ENCODE data around the gene GPRC5A. TPM values are rescaled to one million over a fixed set of nuclear protein-coding genes. Genes with fewer than 3 reads are reported as not detected.

GPRC5A gene
- total and polyA plus RNA-seq, 9 donors = 0.90 to 5.9 (median 1.7) TPM

DNA sequence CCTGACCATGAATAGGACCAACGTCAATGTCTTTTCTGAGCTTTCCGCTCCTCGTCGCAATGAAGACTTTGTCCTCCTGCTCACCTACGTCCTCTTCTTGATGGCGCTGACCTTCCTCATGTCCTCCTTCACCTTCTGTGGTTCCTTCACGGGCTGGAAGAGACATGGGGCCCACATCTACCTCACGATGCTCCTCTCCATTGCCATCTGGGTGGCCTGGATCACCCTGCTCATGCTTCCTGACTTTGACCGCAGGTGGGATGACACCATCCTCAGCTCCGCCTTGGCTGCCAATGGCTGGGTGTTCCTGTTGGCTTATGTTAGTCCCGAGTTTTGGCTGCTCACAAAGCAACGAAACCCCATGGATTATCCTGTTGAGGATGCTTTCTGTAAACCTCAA, 17.3 kb downstream of the GPRC5A start:
- Histone ChIP-seq H3K27me3 (ENCODE audit: control insufficient read depth, insufficient read depth, low read length) (no peaks in the 10 kb centered on the region), H3K4me3 (ENCODE audit: low read length) (no peak overlapping the region), H3K4me1 (ENCODE audit: control insufficient read depth, insufficient read depth, low read length) (peaks cover 11% of the 10 kb centered on the region), H3K9me3 (replicated peaks; ENCODE audit: control insufficient read depth, low read depth, low read length) (no peaks in the 10 kb centered on the region), H3K27ac (ENCODE audit: low read length) (no peak overlapping the region), H3K36me3 (ENCODE audit: control insufficient read depth, insufficient read depth, low read length) (no peaks in the 10 kb centered on the region)
- 92% methylated on average over 12 of the region's 12 CpGs for WGBS (ENCODE audit: insufficient coverage)
- no peak for DNase-seq

DNA sequence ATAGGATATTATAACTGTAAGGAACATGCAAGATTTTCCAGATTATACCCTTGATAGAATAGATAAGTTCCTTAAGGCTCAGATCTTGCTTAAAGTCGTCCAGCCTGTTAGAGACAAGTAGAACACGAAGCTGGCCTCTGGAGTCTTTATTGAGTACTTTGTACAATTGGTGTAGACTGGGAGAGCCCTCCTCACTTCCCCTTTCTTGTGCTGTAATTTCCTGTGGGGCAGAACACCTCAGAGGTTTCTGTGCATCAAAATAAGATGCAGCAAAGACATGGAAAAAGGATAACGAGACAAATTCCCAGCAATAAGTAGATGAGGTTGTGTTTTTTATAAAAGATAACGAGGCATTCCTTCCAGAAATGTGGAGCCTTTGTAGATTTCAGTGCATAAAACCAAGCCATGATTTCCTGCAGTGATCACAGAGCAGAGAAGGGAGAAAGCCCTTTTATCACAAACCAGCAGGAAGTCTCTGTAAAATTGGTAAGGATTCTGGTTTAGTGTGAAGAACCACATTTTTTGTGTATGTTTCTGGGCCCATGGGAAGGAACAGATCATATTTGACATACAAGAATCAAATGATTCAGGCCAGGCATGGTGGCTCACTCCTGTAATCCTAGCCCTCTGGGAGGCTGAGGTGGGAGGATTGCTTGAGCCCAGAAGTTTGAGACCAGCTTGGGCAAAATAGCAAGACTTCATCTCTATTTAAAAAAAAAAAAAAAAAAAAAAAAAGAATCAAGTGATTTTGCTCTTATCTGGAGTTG, 18.0 kb downstream of the GPRC5A start:
- H3K4me3 ChIP-seq (ENCODE audit: low read length) = no peak overlapping the region
- H3K27me3 ChIP-seq (ENCODE audit: control insufficient read depth, insufficient read depth, low read length) = no peaks in the 10 kb centered on the region
- DNase-seq = no peak
- H3K27ac ChIP-seq (ENCODE audit: low read length) = no peak overlapping the region
- H3K9me3 ChIP-seq (replicated peaks; ENCODE audit: control insufficient read depth, low read depth, low read length) = no peaks in the 10 kb centered on the region
- H3K36me3 ChIP-seq (ENCODE audit: control insufficient read depth, insufficient read depth, low read length) = no peaks in the 10 kb centered on the region
- WGBS (ENCODE audit: insufficient coverage) = 75% methylated on average over 2 of the region's 4 CpGs
- peaks cover 15% of the 10 kb centered on the region for H3K4me1 ChIP-seq (ENCODE audit: control insufficient read depth, insufficient read depth, low read length)

DNA sequence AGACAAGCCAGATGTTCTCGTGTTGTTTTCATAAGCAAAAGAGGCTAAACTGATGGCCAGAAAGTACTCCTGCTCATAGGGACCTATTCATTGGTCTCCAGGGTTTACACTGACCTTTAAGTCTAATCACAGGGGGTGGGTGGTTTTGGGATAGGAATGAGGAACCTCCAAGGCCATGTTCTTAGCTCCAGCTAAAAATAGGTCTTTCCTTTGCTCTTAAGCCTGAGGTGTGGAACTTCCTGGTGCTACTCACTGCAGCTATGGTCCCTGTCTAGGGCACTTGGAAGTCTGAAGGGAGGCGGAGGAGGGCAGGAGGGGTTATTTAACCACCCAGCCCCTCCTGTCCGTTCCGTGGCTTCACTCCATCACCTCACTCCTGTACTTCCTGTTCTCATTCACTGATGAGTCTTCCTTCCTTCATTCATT, 18.6 kb downstream of the GPRC5A start:
- Histone ChIP-seq H3K36me3 (ENCODE audit: control insufficient read depth, insufficient read depth, low read length) (no peaks in the 10 kb centered on the region), H3K4me3 (ENCODE audit: low read length) (no peak overlapping the region), H3K27me3 (ENCODE audit: control insufficient read depth, insufficient read depth, low read length) (no peaks in the 10 kb centered on the region), H3K27ac (ENCODE audit: low read length) (no peak overlapping the region), H3K9me3 (replicated peaks; ENCODE audit: control insufficient read depth, low read depth, low read length) (no peaks in the 10 kb centered on the region), H3K4me1 (ENCODE audit: control insufficient read depth, insufficient read depth, low read length) (peaks cover 15% of the 10 kb centered on the region)
- 43% methylated on average over 2 of the region's 4 CpGs for WGBS (ENCODE audit: insufficient coverage)
- DNase-seq = no peak

DNA sequence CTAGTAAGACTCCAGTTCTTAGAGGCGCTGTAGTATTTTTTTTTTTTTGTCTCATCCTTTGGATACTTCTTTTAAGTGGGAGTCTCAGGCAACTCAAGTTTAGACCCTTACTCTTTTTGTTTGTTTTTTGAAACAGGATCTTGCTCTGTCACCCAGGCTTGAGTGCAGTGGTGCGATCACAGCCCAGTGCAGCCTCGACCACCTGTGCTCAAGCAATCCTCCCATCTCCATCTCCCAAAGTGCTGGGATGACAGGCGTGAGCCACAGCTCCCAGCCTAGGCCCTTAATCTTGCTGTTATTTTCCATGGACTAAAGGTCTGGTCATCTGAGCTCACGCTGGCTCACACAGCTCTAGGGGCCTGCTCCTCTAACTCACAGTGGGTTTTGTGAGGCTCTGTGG, 21.3 kb downstream of the GPRC5A start:
- DNase-seq = no peak

DNA sequence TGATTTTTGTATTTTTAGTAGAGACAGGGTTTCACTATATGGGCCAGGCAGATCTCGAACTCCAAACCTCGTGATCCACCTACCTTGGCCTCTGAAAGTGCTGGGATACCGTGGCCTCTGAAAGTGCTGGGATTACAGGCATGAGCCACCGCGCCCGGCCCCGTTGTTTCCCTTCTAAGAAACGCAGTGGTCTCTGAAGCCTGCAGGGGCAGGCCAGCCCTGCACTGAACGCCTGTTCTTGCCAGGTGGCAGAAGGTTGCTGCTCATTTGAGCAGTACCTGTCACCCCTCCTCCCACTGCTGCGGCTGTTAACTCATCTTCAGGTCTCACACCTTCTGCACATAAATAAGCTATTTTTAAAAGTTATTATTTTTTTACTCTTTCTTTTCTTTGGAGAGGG, 24.3 kb downstream of the GPRC5A start:
- Histone ChIP-seq H3K4me1 (ENCODE audit: control insufficient read depth, insufficient read depth, low read length) (peaks cover 33% of the 10 kb centered on the region), H3K27me3 (ENCODE audit: control insufficient read depth, insufficient read depth, low read length) (no peaks in the 10 kb centered on the region), H3K4me3 (ENCODE audit: low read length) (no peak overlapping the region), H3K27ac (ENCODE audit: low read length) (peak overlapping the region; percentile 83), H3K36me3 (ENCODE audit: control insufficient read depth, insufficient read depth, low read length) (no peaks in the 10 kb centered on the region), H3K9me3 (replicated peaks; ENCODE audit: control insufficient read depth, low read depth, low read length) (no peaks in the 10 kb centered on the region)
- no peak for DNase-seq
- 90% methylated on average over 7 of the region's 10 CpGs for WGBS (ENCODE audit: insufficient coverage)

More for the DNA sequence above, 21.3 kb downstream of the GPRC5A start:
- peaks cover 33% of the 10 kb centered on the region for H3K4me1 ChIP-seq (ENCODE audit: control insufficient read depth, insufficient read depth, low read length)
- H3K4me3 ChIP-seq (ENCODE audit: low read length) = no peak overlapping the region
- no peak overlapping the region for H3K27ac ChIP-seq (ENCODE audit: low read length)
- 82% methylated on average over 4 of the region's 5 CpGs for WGBS (ENCODE audit: insufficient coverage)
- H3K9me3 ChIP-seq (replicated peaks; ENCODE audit: control insufficient read depth, low read depth, low read length) = no peaks in the 10 kb centered on the region
- H3K36me3 ChIP-seq (ENCODE audit: control insufficient read depth, insufficient read depth, low read length) = no peaks in the 10 kb centered on the region
- H3K27me3 ChIP-seq (ENCODE audit: control insufficient read depth, insufficient read depth, low read length) = no peaks in the 10 kb centered on the region

DNA sequence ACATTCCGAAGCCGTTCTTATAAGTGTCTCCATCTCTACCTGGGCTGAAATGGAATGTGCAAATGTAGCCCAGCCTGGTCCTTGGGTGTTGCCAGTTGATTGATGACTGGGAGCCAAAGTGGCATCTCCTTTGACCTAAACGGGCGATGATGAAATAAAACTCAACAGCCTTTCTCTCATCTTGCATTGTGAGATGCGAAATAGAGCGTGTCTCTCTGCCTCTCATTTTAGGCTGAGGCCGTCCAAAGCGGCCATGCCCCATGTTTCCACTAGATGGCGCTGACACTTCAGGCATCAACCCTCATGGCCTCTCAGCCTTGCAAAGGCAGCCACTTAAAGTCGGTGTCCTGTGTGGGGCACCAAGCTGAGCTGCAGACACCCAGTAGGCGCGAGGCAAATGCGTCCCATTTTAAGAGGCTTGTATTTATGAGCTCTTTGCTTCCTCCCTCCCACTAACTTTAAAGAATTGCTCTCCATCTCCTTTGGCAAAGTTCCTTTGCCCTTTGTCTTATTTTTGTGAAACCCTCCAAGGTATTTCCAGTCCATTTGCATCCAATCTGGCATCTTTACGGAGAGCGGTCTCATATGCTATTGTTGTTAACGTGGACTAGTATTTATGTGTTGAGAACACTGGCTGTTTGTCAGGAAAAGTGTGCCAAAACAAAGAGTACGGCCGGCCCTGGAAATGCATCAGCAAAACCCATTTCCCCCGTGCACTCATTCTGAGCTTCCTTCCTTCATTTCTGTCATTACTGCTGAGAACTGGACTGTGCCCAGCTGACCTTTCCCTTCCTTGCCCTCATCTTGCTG, 25.0 kb downstream of the GPRC5A start:
- no peaks in the 10 kb centered on the region for H3K27me3 ChIP-seq (ENCODE audit: control insufficient read depth, insufficient read depth, low read length)
- H3K36me3 ChIP-seq (ENCODE audit: control insufficient read depth, insufficient read depth, low read length) = no peaks in the 10 kb centered on the region
- peaks cover 33% of the 10 kb centered on the region for H3K4me1 ChIP-seq (ENCODE audit: control insufficient read depth, insufficient read depth, low read length)
- H3K27ac ChIP-seq (ENCODE audit: low read length) = peak overlapping the region; percentile 83
- no peak overlapping the region for H3K4me3 ChIP-seq (ENCODE audit: low read length)
- H3K9me3 ChIP-seq (replicated peaks; ENCODE audit: control insufficient read depth, low read depth, low read length) = no peaks in the 10 kb centered on the region
- 15% methylated on average over 16 of the region's 19 CpGs for WGBS (ENCODE audit: insufficient coverage)
- DNase-seq = peak; percentile 94

DNA sequence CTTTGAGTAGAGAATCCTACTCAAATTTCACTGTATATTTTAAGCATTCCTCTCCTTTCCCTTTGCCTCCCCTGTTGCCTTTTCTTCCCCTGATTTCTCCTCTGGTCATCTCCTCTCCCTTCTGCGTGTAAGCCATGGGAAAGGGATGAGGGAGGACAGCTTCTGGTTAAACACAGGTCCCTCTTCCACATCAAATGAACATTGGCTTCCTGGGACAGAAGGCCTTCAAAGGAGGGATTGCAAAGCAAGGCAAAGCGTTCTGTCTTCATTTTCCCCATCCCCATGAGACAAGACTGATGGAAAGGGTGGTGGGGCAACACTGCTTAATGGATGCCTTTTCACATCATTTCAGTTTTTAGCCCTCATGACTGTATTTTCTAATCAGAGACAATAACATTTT, 26.2 kb downstream of the GPRC5A start:
- WGBS (ENCODE audit: insufficient coverage) = no CpG with 5 or more reads among the region's 2 CpGs
- Histone ChIP-seq H3K27ac (ENCODE audit: low read length) (peak overlapping the region; percentile 21), H3K4me3 (ENCODE audit: low read length) (no peak overlapping the region), H3K36me3 (ENCODE audit: control insufficient read depth, insufficient read depth, low read length) (no peaks in the 10 kb centered on the region), H3K9me3 (replicated peaks; ENCODE audit: control insufficient read depth, low read depth, low read length) (no peaks in the 10 kb centered on the region), H3K4me1 (ENCODE audit: control insufficient read depth, insufficient read depth, low read length) (peaks cover 33% of the 10 kb centered on the region), H3K27me3 (ENCODE audit: control insufficient read depth, insufficient read depth, low read length) (no peaks in the 10 kb centered on the region)
- DNase-seq = no peak

DNA sequence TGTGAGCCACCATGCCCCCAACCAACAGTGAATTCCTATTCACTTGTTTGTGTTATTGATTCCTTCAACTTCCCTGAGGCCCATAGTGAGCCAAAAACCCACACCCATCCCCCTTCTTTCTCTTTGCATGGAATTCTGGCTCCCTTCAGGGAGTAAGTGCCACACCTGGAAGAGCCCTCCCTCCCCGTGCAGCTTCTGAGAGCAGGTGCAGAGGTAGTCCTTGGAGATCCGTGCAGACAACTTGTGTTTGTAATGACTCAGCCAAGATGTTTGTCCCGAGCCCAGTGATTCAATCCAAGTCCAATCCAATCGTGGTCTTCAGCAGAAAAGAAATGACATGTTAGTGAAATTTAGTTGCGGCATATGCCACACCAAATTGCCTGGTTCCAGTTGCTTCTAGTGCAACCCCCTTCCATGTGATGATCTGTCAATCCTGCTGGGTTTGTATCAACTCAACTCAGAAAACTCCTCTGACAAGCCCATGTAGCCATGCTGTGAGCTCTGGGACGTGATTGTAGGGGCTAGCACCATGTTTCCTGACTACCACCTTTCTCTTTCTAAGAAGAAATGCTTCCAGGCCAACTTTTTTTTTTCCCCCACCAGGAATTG, 27.5 kb downstream of the GPRC5A start:
- H3K4me3 ChIP-seq (ENCODE audit: low read length) = no peak overlapping the region
- 75% methylated on average over 2 of the region's 6 CpGs for WGBS (ENCODE audit: insufficient coverage)
- no peak for DNase-seq

DNA sequence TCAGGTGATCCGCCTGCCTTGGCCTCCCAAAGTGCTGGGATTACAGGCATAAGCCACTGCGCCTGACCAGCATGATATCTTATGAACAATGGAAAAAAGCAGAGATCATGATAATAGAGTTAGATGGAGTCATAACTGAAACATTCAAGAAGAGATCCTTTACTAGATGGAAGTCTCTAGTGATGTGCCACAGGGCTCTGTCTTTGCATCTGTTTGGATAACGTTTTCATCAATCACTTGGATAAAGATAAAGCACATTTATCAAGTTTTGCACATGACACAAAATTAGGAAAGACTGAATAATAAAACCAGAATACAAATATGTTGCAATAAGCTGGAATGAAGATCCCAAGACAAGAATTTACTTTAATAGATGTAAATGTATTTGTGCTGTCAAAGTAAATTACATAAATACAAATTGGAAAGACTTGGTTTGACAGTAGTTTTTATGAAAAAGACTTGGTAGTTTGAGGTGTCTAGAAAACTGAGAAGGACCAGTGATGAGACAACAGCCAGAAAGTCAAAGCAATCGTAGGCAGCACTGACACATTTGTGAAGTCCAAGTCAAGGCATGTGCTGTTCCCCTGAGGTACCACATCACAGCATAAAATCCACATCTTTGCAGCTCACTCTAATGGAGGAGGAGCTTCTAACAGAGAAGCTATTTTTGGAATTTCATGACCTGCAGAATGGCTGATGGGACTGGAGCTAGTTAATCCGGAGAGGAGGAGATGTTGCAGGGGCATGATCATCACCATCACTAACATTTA, 28.5 kb downstream of the GPRC5A start:
- WGBS (ENCODE audit: insufficient coverage) = 83% methylated on average over 2 of the region's 5 CpGs
- Histone ChIP-seq H3K36me3 (ENCODE audit: control insufficient read depth, insufficient read depth, low read length) (no peaks in the 10 kb centered on the region), H3K27ac (ENCODE audit: low read length) (no peak overlapping the region), H3K9me3 (replicated peaks; ENCODE audit: control insufficient read depth, low read depth, low read length) (no peaks in the 10 kb centered on the region), H3K27me3 (ENCODE audit: control insufficient read depth, insufficient read depth, low read length) (no peaks in the 10 kb centered on the region), H3K4me1 (ENCODE audit: control insufficient read depth, insufficient read depth, low read length) (peaks cover 22% of the 10 kb centered on the region), H3K4me3 (ENCODE audit: low read length) (no peak overlapping the region)
- peak; percentile 42 for DNase-seq

More for the DNA sequence above, 27.5 kb downstream of the GPRC5A start:
- Histone ChIP-seq H3K9me3 (replicated peaks; ENCODE audit: control insufficient read depth, low read depth, low read length) (no peaks in the 10 kb centered on the region), H3K27ac (ENCODE audit: low read length) (no peak overlapping the region), H3K36me3 (ENCODE audit: control insufficient read depth, insufficient read depth, low read length) (no peaks in the 10 kb centered on the region), H3K27me3 (ENCODE audit: control insufficient read depth, insufficient read depth, low read length) (no peaks in the 10 kb centered on the region), H3K4me1 (ENCODE audit: control insufficient read depth, insufficient read depth, low read length) (peaks cover 24% of the 10 kb centered on the region)
